MCF 10A (cell line): ENCODE measurements around the gene ADK. TPM values are rescaled to one million over a fixed set of nuclear protein-coding genes. Genes with fewer than 3 reads are reported as not detected.

Experiments used
- BruUV-seq: library from RNA; stranded (reverse); fragments of 400-500 nt; replicated peaks from 2 replicates; lab custom pipeline; 2021; lab: Mats Ljungman, UMichigan
- CTCF ChIA-PET: fragments of 300-600 bp; sonication (Branson Sonifier 250); formaldehyde crosslinking; extraction: SDS; loops from one replicate; lab custom pipeline; 2021; ENCODE audit warnings: antibody characterized with exemption, inconsistent platforms; lab: Yijun Ruan, JAX
- POLR2A ChIA-PET: fragments of 300-600, 350-650 bp; sonication (Branson Sonifier 250); formaldehyde crosslinking; extraction: SDS; loops from one replicate; lab custom pipeline; 2020; ENCODE audit warnings: antibody characterized with exemption, inconsistent platforms; lab: Yijun Ruan, JAX
- DNase-seq: peaks from one replicate; pipeline ENCODE4 v3.0.0-alpha.2; 2018; ENCODE audit not compliant: unreplicated experiment
- H3K27ac Mint-ChIP-seq: one replicate; pipeline ENCODE4 v1.8.0; 2022; ENCODE audit warnings: mild to moderate bottlenecking, low read depth, mixed read lengths; ENCODE audit not compliant: unreplicated experiment
- H3K27me3 Mint-ChIP-seq: one replicate; pipeline ENCODE4 v1.8.0; 2022; ENCODE audit warnings: mixed read lengths; ENCODE audit not compliant: insufficient read depth, unreplicated experiment
- H3K36me3 Mint-ChIP-seq: one replicate; pipeline ENCODE4 v1.8.0; 2022; ENCODE audit warnings: mild to moderate bottlenecking, moderate library complexity, mixed read lengths; ENCODE audit not compliant: insufficient read depth, unreplicated experiment
- H3K4me1 Mint-ChIP-seq: one replicate; pipeline ENCODE4 v1.8.0; 2022; ENCODE audit warnings: mixed read lengths; ENCODE audit not compliant: insufficient read depth, unreplicated experiment
- H3K4me3 Mint-ChIP-seq: one replicate; pipeline ENCODE4 v1.8.0; 2022; ENCODE audit warnings: mild to moderate bottlenecking, moderate library complexity, mixed read lengths; ENCODE audit not compliant: unreplicated experiment
- H3K9me3 Mint-ChIP-seq: one replicate; pipeline ENCODE4 v1.8.0; 2022; ENCODE audit warnings: mixed read lengths; ENCODE audit not compliant: unreplicated experiment
- intact Hi-C: fragments of 100-400 bp; cut with micrococcal nuclease; formaldehyde crosslinking; loops from 2 replicates; pipeline ENCODE4 v1.14.1; 2022
- total RNA-seq: library from RNA; stranded (reverse); gene quantifications from 2 replicates; pipeline ENCODE4 v1.2.3, GENCODE V29; 2022
- TF ChIP-seq, protein P1 (sequence below): fragments of 200-600 bp; IDR thresholded peaks from one replicate; pipeline ENCODE4 v1.8.0; 2022; ENCODE audit warnings: antibody characterized with exemption, mild to moderate bottlenecking; ENCODE audit not compliant: unreplicated experiment

ADK gene
- total RNA-seq, 1 experiment from 2014 or later: 98.6 TPM

DNA sequence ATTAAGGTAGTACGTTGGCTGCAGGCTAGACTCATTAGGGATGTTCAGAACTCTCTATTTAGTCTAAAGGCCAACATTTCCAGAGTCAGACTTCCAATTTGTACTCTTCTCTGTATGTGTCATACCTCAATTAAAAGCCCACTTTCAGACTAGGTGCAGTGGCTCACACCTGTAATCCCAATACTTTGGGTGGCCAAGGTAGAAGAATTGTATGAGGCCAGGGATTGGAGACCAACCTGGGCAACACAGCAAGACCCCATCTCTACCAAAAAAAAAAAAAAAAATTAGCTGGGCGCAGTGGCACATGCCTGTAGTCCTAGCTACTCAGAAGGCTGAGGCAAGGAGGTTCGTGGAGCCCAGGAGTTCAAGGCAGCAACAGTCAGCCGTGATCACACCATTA, 484.6 kb downstream of the ADK start:
- H3K4me3 Mint-ChIP-seq: no peak overlapping the region
- no peak for DNase-seq
- no peak overlapping the region for H3K27ac Mint-ChIP-seq
- ChIA-PET POLR2A (no interaction called here), CTCF (no interaction called here)
- intact Hi-C loops: no loop called here
- H3K27me3 Mint-ChIP-seq: no peaks in the 10 kb centered on the region
- peaks cover 12% of the 10 kb centered on the region for H3K36me3 Mint-ChIP-seq
- peaks cover 5% of the 10 kb centered on the region for H3K4me1 Mint-ChIP-seq
- BruUV-seq: no TSS peak
- peaks cover 7% of the 10 kb centered on the region for H3K9me3 Mint-ChIP-seq
- TF ChIP-seq, protein P1, sequence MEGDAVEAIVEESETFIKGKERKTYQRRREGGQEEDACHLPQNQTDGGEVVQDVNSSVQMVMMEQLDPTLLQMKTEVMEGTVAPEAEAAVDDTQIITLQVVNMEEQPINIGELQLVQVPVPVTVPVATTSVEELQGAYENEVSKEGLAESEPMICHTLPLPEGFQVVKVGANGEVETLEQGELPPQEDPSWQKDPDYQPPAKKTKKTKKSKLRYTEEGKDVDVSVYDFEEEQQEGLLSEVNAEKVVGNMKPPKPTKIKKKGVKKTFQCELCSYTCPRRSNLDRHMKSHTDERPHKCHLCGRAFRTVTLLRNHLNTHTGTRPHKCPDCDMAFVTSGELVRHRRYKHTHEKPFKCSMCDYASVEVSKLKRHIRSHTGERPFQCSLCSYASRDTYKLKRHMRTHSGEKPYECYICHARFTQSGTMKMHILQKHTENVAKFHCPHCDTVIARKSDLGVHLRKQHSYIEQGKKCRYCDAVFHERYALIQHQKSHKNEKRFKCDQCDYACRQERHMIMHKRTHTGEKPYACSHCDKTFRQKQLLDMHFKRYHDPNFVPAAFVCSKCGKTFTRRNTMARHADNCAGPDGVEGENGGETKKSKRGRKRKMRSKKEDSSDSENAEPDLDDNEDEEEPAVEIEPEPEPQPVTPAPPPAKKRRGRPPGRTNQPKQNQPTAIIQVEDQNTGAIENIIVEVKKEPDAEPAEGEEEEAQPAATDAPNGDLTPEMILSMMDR: no peak

DNA sequence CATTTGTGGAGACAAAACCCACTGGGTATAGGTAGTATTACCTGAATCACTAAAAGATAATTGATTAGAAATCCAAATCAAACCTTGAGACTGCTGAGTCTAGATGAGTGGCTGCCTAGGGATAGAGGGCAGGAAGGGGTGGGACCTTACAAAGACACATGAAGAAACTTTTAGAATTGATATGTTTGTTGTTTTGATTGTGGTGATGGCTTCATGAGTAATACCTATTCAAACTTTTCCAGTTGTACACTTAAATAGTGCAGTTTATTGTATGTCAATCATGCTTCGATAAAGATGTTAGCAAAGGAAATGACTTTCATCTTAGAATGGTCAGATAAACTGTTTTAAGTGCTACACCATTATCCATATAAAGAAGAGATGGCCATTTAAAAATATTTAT, 486.7 kb downstream of the ADK start:
- H3K4me3 Mint-ChIP-seq: no peak overlapping the region
- POLR2A ChIA-PET: interaction anchor here (2.3 kb wide), 1 partner anchor 9 kb away, joined by 14 read pairs; no protein-coding TSS in a partner anchor
- peaks cover 12% of the 10 kb centered on the region for H3K36me3 Mint-ChIP-seq
- no peaks in the 10 kb centered on the region for H3K27me3 Mint-ChIP-seq
- no peak for DNase-seq
- TF ChIP-seq, protein P1: no peak
- peaks cover 7% of the 10 kb centered on the region for H3K9me3 Mint-ChIP-seq
- CTCF ChIA-PET: no interaction called here
- H3K4me1 Mint-ChIP-seq: no peaks in the 10 kb centered on the region
- intact Hi-C loops: no loop called here
- H3K27ac Mint-ChIP-seq: no peak overlapping the region
- no TSS peak for BruUV-seq

- peaks cover 6% of the 10 kb centered on the region for H3K4me1 Mint-ChIP-seq
- TF ChIP-seq, protein P1: no peak
- ChIA-PET CTCF (interaction anchor here (0.6 kb wide), 1 partner anchor 319 kb away, joined by 4 read pairs; no protein-coding TSS in a partner anchor), POLR2A (interaction anchor here (0.6 to 1.0 kb wide), 3 partner anchors 12 to 181 kb away, joined by 3 to 5 read pairs (median 3); no protein-coding TSS in a partner anchor)
- H3K27ac Mint-ChIP-seq: peak overlapping the region; percentile 85
- peaks cover under 1% of the 10 kb centered on the region for H3K9me3 Mint-ChIP-seq
- H3K27me3 Mint-ChIP-seq: no peaks in the 10 kb centered on the region
- peaks cover 12% of the 10 kb centered on the region for H3K36me3 Mint-ChIP-seq
- H3K4me3 Mint-ChIP-seq: no peak overlapping the region
- intact Hi-C loops: no loop called here
- BruUV-seq: no TSS peak
- DNase-seq: peak; percentile 20
Observed at GRCh38 chr10:74640134-74640921, 489.3 kb downstream of the ADK start.

GRCh38 chr10:74641659-74642058, 490.6 kb downstream of the ADK start:
- H3K4me1 Mint-ChIP-seq: peaks cover 6% of the 10 kb centered on the region
- intact Hi-C loops: no loop called here
- TF ChIP-seq, protein P1: no peak
- H3K36me3 Mint-ChIP-seq: peaks cover 12% of the 10 kb centered on the region
- BruUV-seq: no TSS peak
- POLR2A ChIA-PET: interaction anchor here (0.6 to 0.9 kb wide), 3 partner anchors 11 to 160 kb away, joined by 3 read pairs; no protein-coding TSS in a partner anchor
- no peaks in the 10 kb centered on the region for H3K9me3 Mint-ChIP-seq
- CTCF ChIA-PET: interaction anchor here (0.5 kb wide), 1 partner anchor 11 kb away, joined by 3 read pairs; no protein-coding TSS in a partner anchor
- H3K4me3 Mint-ChIP-seq: no peak overlapping the region
- H3K27me3 Mint-ChIP-seq: no peaks in the 10 kb centered on the region
- no peak for DNase-seq
- H3K27ac Mint-ChIP-seq: no peak overlapping the region
